Caki2 (cell line): ENCODE measurements around the gene CDH19. TPM values are rescaled to one million over a fixed set of nuclear protein-coding genes. Genes with fewer than 3 reads are reported as not detected.

Experiments
- DNase-seq: peaks from one replicate; pipeline ENCODE4 v3.0.0-alpha.2; 2015; ENCODE audit warnings: low read depth
- in situ Hi-C: cut with HindIII; loops from 2 replicates; pipeline ENCODE4 v1.10.0; 2016; ENCODE audit warnings: low sequenced_read_pairs, low pct_unique_long_range_greater_than_20kb, mixed read lengths
- total RNA-seq: library from RNA; depleted of rRNA; stranded (reverse); fragments of >200 nt; shearing (Covaris generic); gene quantifications from 2 replicates; pipeline ENCODE4 v1.2.3, GENCODE V29; 2014; ENCODE audit warnings: low replicate concordance

Gene CDH19
- total RNA-seq, 1 experiment from 2014 or later: not detected

GRCh38 chr18:66582211-66582610 lies 21.7 kb downstream of the CDH19 start:
- in situ Hi-C loops: no loop called here
- no peak for DNase-seq

GRCh38 chr18:66575263-66575662 lies 28.6 kb downstream of the CDH19 start:
- no peak for DNase-seq
- in situ Hi-C loops: no loop called here

- in situ Hi-C loops: no loop called here
- DNase-seq: no peak
These were observed 32.0 kb downstream of the CDH19 start for GRCh38 chr18:66571845-66572244.

GRCh38 chr18:66566616-66567015 lies 37.3 kb downstream of the CDH19 start:
- in situ Hi-C loops: no loop called here
- no peak for DNase-seq

GRCh38 chr18:66564236-66564635 lies 39.7 kb downstream of the CDH19 start:
- in situ Hi-C loops: no loop called here
- no peak for DNase-seq

GRCh38 chr18:66562279-66562678 lies 41.6 kb downstream of the CDH19 start:
- in situ Hi-C loops: no loop called here
- DNase-seq: no peak

- in situ Hi-C loops: no loop called here
- DNase-seq: peak; percentile 0
These were observed 43.8 kb downstream of the CDH19 start for GRCh38 chr18:66560094-66560493.

GRCh38 chr18:66558773-66559172 lies 45.1 kb downstream of the CDH19 start:
- DNase-seq: no peak
- in situ Hi-C loops: no loop called here

- in situ Hi-C loops: no loop called here
- no peak for DNase-seq
These were observed 46.8 kb downstream of the CDH19 start for GRCh38 chr18:66557091-66557490.

GRCh38 chr18:66555585-66555984 lies 48.3 kb downstream of the CDH19 start:
- DNase-seq: no peak
- in situ Hi-C loops: no loop called here

GRCh38 chr18:66553824-66554223 lies 50.1 kb downstream of the CDH19 start:
- in situ Hi-C loops: no loop called here
- DNase-seq: no peak

- in situ Hi-C loops: no loop called here
- DNase-seq: no peak
These were observed 53.5 kb downstream of the CDH19 start for GRCh38 chr18:66550366-66550765.

GRCh38 chr18:66548747-66549146 lies 55.1 kb downstream of the CDH19 start:
- no peak for DNase-seq
- in situ Hi-C loops: no loop called here

- in situ Hi-C loops: no loop called here
- no peak for DNase-seq
These were observed 69.8 kb downstream of the CDH19 start for GRCh38 chr18:66534110-66534509.

- DNase-seq: no peak
- in situ Hi-C loops: no loop called here
These were observed 70.2 kb downstream of the CDH19 start for GRCh38 chr18:66533693-66534092.

GRCh38 chr18:66523219-66523991 lies 80.5 kb downstream of the CDH19 start:
- in situ Hi-C loops: no loop called here
- no peak for DNase-seq

- no peak for DNase-seq
- in situ Hi-C loops: no loop called here
These were observed 89.9 kb downstream of the CDH19 start for GRCh38 chr18:66513996-66514395.

- DNase-seq: peak; percentile 19
- in situ Hi-C loops: no loop called here
These were observed 92.1 kb downstream of the CDH19 start for GRCh38 chr18:66511792-66512191.

GRCh38 chr18:66511289-66511688 lies 92.6 kb downstream of the CDH19 start:
- no peak for DNase-seq
- in situ Hi-C loops: no loop called here

- in situ Hi-C loops: no loop called here
- no peak for DNase-seq
These were observed 93.4 kb downstream of the CDH19 start for GRCh38 chr18:66510357-66511045.
